Embryonic facial prominence (tissue), 1 donor: ENCODE measurements around the gene PLA2G15.
"Not testable (repeated sequence)": the region's sequence is repeated elsewhere in the genome, so short reads cannot be mapped to it uniquely, and the experiment has no call there.

ENCODE experiments used
- DNase-seq: peaks from one replicate; pipeline ENCODE4 v3.0.0-alpha.2; 2016; ENCODE audit errors: extremely low spot score

The PLA2G15 gene

GRCh38 chr16:68279726-68280558 is 34.8 kb downstream of the PLA2G15 start:
- DNase-seq = no peak

GRCh38 chr16:68281368-68282063 is 36.3 kb downstream of the PLA2G15 start:
- DNase-seq = no peak

- no peak for DNase-seq
These were observed 36.9 kb downstream of the PLA2G15 start for GRCh38 chr16:68282064-68282452.

- DNase-seq = no peak
These were observed 38.2 kb downstream of the PLA2G15 start for GRCh38 chr16:68283346-68283745.

- DNase-seq = no peak
These were observed 38.8 kb downstream of the PLA2G15 start for GRCh38 chr16:68283801-68284598.

- no peak for DNase-seq
These were observed 39.7 kb downstream of the PLA2G15 start for GRCh38 chr16:68284847-68285246.

GRCh38 chr16:68285683-68286082 is 40.5 kb downstream of the PLA2G15 start:
- DNase-seq = no peak

GRCh38 chr16:68286153-68287074 is 41.2 kb downstream of the PLA2G15 start:
- no peak for DNase-seq

- DNase-seq = no peak
These were observed 42.4 kb downstream of the PLA2G15 start for GRCh38 chr16:68287276-68288251.

GRCh38 chr16:68288252-68288650 is 43.1 kb downstream of the PLA2G15 start:
- no peak for DNase-seq

- DNase-seq = not testable (repeated sequence)
These were observed 43.6 kb downstream of the PLA2G15 start for GRCh38 chr16:68288796-68289195.

GRCh38 chr16:68289202-68289601 is 44.0 kb downstream of the PLA2G15 start:
- no peak for DNase-seq

- no peak for DNase-seq
These were observed 44.6 kb downstream of the PLA2G15 start for GRCh38 chr16:68289621-68290329.

GRCh38 chr16:68290450-68290849 is 45.3 kb downstream of the PLA2G15 start:
- DNase-seq = no peak

GRCh38 chr16:68291227-68291626 is 46.1 kb downstream of the PLA2G15 start:
- no peak for DNase-seq

GRCh38 chr16:68292425-68292824 is 47.3 kb downstream of the PLA2G15 start:
- no peak for DNase-seq

GRCh38 chr16:68296291-68296690 is 51.1 kb downstream of the PLA2G15 start:
- DNase-seq = no peak

GRCh38 chr16:68296693-68297092 is 51.5 kb downstream of the PLA2G15 start:
- DNase-seq = no peak

- no peak for DNase-seq
These were observed 52.7 kb downstream of the PLA2G15 start for GRCh38 chr16:68297908-68298307.
